ENCODE data around the gene PTPRM.

The PTPRM gene

DNA sequence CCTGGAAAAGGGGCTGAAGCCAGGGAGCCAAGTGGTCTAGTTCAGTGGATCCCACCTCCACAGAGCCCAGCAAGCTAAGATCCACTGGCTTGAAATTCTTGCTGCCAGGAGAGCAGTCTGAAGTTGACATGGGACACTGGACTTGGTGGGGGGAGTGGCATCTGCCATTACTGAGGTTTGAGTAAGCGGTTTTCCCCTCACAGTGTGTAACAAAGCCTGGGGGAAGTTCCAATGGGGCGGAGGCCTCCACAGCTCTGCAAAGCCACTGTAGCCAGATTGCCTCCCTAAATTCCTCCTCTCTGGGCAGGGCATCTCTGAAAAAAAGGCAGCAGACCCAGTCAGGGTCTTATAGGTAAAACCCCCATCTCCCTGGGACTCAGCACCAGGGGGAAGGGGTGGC is 144.4 kb downstream of the PTPRM start:
- H3K9me3 ChIP-seq (ENCODE audit: control insufficient read depth, insufficient read depth, low read length): no peaks in the 10 kb centered on the region
- H3K9ac ChIP-seq (ENCODE audit: low read depth, low read length): no peak overlapping the region
- H3K4me1 ChIP-seq (ENCODE audit: insufficient read depth, low read length): no peaks in the 10 kb centered on the region
- no peaks in the 10 kb centered on the region for H3K36me3 ChIP-seq (ENCODE audit: insufficient read depth, low read length)

DNA sequence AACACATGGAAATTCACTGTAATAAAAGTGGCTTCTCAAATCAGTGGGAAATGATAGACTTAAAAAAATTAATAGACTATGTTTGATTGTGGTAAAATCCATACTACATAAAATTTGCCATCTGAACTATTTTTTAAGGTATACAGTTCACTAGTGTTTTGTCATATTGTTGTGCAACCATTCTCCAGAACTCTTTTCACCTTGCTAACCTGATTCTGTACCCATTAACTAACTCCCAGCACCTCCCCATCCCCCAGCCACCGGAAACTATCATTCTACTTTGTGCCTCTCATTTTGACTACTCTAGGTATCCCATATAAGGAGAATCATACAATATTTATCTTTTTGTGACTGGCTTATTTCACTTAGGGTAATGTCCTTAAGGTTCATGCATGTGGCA is 153.3 kb downstream of the PTPRM start:
- peaks cover 23% of the 10 kb centered on the region for H3K4me1 ChIP-seq (ENCODE audit: insufficient read depth, low read length)
- no peaks in the 10 kb centered on the region for H3K36me3 ChIP-seq (ENCODE audit: insufficient read depth, low read length)
- H3K9me3 ChIP-seq (ENCODE audit: control insufficient read depth, insufficient read depth, low read length): peaks cover 7% of the 10 kb centered on the region
- H3K9ac ChIP-seq (ENCODE audit: low read depth, low read length): no peak overlapping the region

DNA sequence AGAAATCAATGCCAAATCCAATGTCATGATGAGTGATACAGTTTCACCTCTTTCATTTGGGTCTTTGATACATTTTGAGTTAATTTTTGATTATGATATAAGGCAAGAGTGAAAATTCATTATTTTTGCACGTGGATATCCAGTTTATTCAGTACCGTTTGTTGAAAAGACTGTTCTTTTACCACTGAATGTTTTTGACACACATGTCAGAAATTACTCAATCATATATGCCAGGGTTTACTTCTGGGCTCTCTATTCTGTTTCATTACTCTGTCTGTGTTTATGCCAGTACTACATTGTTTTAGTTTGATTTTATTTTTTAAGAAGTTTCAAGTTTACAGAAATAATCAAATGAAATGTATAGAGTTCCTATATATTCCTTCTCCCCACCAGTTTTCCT is 154.4 kb downstream of the PTPRM start:
- Histone ChIP-seq H3K9ac (ENCODE audit: low read depth, low read length) (no peak overlapping the region), H3K36me3 (ENCODE audit: insufficient read depth, low read length) (no peaks in the 10 kb centered on the region), H3K4me1 (ENCODE audit: insufficient read depth, low read length) (peaks cover 25% of the 10 kb centered on the region), H3K9me3 (ENCODE audit: control insufficient read depth, insufficient read depth, low read length) (peaks cover 7% of the 10 kb centered on the region)

DNA sequence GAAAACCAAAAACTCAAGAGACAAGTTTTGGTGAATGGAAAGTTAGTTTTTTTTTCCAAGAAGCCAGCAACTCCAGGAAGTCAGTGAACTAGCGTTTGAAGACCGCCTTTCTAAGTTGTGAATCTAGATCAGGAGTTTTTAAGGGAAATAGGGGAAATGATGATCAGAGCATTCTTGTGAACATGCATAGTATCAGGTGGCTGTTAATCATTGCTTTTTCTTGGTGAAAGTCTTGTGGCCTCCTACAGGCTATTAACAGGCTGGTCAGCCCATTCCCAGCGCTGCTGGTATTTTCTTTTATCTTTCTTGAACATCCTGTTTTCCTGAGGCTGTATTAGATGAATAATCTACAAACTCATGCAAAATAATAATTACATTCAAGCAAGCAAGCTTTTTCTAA is 155.8 kb downstream of the PTPRM start:
- Histone ChIP-seq H3K36me3 (ENCODE audit: insufficient read depth, low read length) (no peaks in the 10 kb centered on the region), H3K9ac (ENCODE audit: low read depth, low read length) (no peak overlapping the region), H3K9me3 (ENCODE audit: control insufficient read depth, insufficient read depth, low read length) (no peaks in the 10 kb centered on the region; the same call in 1 of the 2 replicates), H3K4me1 (ENCODE audit: insufficient read depth, low read length) (peaks cover 25% of the 10 kb centered on the region)

DNA sequence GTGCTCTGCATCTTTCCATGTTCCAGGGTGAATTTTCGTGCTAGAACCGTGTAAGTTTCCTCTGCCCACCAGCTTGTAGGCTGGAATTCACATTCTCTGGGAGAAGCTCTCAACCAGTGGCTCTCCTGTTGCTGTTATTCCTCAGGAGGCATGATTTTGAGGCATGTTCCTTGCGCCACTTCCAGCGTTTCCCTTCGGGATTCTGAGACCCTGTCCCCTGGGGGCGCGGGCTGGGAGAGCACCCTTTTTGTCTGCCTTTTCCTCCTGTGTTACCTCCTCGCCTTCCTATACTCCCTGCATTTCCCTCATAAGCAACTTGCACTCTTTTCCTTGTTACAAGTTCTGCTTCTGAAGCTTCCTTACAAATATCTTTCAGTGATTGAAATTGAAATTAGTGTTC is 156.4 kb downstream of the PTPRM start:
- Histone ChIP-seq H3K9ac (ENCODE audit: low read depth, low read length) (no peak overlapping the region), H3K9me3 (ENCODE audit: control insufficient read depth, insufficient read depth, low read length) (no peaks in the 10 kb centered on the region), H3K4me1 (ENCODE audit: insufficient read depth, low read length) (peaks cover 25% of the 10 kb centered on the region), H3K36me3 (ENCODE audit: insufficient read depth, low read length) (no peaks in the 10 kb centered on the region)

DNA sequence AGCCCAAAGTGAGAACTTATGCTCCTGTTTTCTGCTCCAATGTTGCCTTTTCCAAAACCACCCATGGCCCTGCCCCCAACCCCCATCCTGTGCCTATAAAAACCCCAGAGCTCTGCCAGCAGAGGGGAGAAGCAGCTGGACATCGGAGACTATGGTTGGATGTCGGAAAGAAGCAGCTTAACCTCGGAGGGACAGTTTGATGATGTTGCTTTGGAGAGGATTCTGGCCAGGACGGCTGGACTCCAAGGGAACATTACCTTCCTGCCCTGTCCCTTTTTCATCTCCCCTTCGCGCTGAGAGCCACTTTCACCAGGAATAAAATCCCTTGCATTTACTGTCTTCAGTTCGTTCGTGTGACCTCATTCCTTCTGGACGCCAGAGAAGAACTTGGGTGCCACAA is 158.4 kb downstream of the PTPRM start:
- H3K9me3 ChIP-seq (ENCODE audit: control insufficient read depth, insufficient read depth, low read length): no peaks in the 10 kb centered on the region
- H3K36me3 ChIP-seq (ENCODE audit: insufficient read depth, low read length): no peaks in the 10 kb centered on the region
- H3K4me1 ChIP-seq (ENCODE audit: insufficient read depth, low read length): peaks cover 25% of the 10 kb centered on the region
- H3K9ac ChIP-seq (ENCODE audit: low read depth, low read length): no peak overlapping the region

DNA sequence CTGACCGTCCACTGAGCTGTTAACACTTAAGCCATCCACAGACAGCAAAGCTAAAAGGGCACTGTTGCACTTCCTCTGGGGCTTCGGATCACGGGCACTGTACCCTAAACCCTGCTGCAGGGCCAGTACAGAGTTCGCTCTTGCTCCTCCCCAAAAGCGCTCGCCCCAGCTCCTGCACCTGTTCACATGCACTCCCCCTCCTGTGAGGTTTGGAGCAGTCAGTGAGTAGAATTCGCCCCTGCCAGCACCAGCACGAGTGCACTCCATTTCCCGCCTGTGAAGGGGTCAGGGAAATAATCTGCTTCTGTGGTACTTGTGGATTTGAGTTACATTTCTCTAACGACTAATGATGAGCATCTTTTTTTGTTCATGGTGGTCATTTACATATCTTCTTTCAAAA is 158.8 kb downstream of the PTPRM start:
- H3K9ac ChIP-seq (ENCODE audit: low read depth, low read length): no peak overlapping the region
- peaks cover 25% of the 10 kb centered on the region for H3K4me1 ChIP-seq (ENCODE audit: insufficient read depth, low read length)
- H3K36me3 ChIP-seq (ENCODE audit: insufficient read depth, low read length): no peaks in the 10 kb centered on the region
- H3K9me3 ChIP-seq (ENCODE audit: control insufficient read depth, insufficient read depth, low read length): no peaks in the 10 kb centered on the region

DNA sequence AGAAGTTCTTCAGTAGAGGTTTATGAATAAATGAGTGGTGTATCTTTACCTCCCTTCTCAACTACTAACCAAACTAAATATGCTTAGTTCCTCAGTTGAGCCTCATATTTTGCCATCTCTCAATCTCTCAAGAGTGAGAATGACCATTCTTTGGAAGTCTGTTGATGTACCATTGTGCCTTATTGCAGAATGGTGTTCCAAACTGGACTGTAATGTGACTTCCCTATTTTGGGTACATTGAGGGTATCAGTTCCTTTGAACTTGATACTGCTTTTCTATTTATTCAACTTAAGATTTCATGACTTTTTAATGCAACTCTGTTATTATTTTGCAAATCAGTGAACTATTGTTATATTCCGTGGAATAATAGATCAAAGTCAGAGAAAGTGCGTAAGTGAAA is 159.4 kb downstream of the PTPRM start:
- Histone ChIP-seq H3K36me3 (ENCODE audit: insufficient read depth, low read length) (no peaks in the 10 kb centered on the region), H3K4me1 (ENCODE audit: insufficient read depth, low read length) (peaks cover 25% of the 10 kb centered on the region), H3K9me3 (ENCODE audit: control insufficient read depth, insufficient read depth, low read length) (no peaks in the 10 kb centered on the region), H3K9ac (ENCODE audit: low read depth, low read length) (no peak overlapping the region)

DNA sequence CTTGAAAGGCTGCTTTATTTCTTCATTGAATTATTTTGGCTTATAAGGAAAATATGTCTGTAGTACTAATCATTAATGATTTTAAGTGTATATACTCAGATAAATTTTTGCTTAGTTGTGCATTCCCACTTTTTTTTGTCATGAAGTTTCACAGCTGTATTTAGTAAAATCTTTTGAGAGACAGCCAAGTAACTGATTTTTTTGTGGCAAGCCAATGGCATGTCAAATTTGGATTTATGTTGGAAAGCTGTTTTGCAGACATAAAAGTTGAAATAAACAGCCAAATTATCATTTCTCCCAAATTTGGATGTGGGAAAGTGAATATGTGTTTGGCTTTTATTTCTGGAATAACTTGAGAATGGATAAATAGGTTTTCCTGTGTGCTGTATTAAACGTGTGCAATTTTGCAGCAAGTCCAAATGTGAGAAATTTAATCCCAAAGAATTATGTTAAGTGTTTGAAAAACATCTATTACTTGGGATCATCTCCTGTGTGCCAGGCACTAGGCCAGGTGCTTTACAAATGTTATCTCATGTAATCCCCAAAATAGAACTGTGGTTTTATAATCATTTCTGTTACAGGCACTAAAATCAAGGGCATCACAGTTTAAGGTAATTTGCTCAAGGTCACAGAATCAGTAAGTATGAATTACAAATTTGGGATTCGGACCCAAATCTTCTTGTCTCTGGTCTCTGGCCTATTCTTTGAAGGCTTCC is 160.4 kb downstream of the PTPRM start:
- no peak overlapping the region for H3K9ac ChIP-seq (ENCODE audit: low read depth, low read length)
- peaks cover 25% of the 10 kb centered on the region for H3K4me1 ChIP-seq (ENCODE audit: insufficient read depth, low read length)
- H3K9me3 ChIP-seq (ENCODE audit: control insufficient read depth, insufficient read depth, low read length): no peaks in the 10 kb centered on the region; the same call in 1 of the 2 replicates
- no peaks in the 10 kb centered on the region for H3K36me3 ChIP-seq (ENCODE audit: insufficient read depth, low read length)

DNA sequence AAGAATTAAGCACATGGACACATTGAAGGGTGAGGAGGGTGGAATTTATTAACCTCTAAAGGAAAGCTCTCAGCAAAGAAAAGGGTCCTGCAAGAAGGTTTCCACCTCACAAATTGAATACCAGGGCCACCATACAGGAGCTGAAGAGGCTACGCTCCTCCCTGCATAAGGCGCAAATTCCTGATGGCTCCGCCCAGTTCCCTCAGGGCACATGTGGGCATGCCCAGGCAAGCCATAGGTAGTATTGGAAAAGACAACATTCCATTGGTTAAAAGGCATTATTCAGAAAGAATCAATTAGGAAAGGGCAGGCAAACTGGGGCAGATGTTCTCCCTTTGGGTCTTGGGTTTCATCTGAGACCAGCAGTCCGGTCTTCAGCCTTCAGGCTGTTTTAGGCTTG is 161.2 kb downstream of the PTPRM start:
- H3K9ac ChIP-seq (ENCODE audit: low read depth, low read length): no peak overlapping the region; the same call in 1 of the 2 replicates
- no peaks in the 10 kb centered on the region for H3K36me3 ChIP-seq (ENCODE audit: insufficient read depth, low read length)
- H3K9me3 ChIP-seq (ENCODE audit: control insufficient read depth, insufficient read depth, low read length): no peaks in the 10 kb centered on the region; the same call in 1 of the 2 replicates
- H3K4me1 ChIP-seq (ENCODE audit: insufficient read depth, low read length): peaks cover 18% of the 10 kb centered on the region

DNA sequence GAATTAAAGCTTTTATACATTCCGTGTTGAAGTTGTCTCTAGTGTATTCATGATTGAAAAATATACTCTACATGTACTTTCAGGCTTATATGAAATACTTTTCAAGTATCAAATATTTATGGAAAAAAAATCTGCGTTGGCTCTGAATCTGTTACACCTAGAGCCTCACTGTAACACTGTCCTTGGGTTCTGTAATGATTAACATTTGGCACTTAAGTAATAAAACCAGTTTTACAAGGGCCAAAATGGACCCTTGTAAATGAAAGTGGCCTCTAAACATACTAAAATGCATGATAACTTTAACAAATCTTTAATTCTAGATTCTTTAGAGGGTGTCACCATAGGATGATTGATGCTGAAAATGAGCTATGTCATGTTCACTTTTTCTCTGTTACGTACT is 162.8 kb downstream of the PTPRM start:
- Histone ChIP-seq H3K36me3 (ENCODE audit: insufficient read depth, low read length) (no peaks in the 10 kb centered on the region), H3K9me3 (ENCODE audit: control insufficient read depth, insufficient read depth, low read length) (no peaks in the 10 kb centered on the region; the same call in 1 of the 2 replicates), H3K4me1 (ENCODE audit: insufficient read depth, low read length) (peaks cover 8% of the 10 kb centered on the region), H3K9ac (ENCODE audit: low read depth, low read length) (no peak overlapping the region)

DNA sequence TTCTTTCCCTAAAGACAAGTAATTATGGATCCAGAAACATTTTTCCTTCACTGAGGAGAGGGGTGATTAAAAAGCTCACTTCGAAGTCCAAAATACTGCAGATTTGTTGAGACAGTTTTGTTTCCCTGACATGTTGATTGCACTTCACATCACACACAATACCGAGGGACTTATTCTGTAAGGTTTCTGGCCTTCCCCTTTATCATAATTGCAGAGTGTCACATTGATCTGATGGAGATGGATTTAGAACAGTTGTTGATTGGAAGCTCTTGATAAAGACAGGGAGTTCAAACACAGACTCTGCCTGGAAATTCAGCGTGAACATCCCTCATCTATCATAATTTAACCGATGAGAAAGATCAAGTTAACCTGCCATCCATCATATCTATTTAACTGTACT is 163.6 kb downstream of the PTPRM start:
- no peak overlapping the region for H3K9ac ChIP-seq (ENCODE audit: low read depth, low read length)
- H3K4me1 ChIP-seq (ENCODE audit: insufficient read depth, low read length): no peaks in the 10 kb centered on the region
- no peaks in the 10 kb centered on the region for H3K36me3 ChIP-seq (ENCODE audit: insufficient read depth, low read length)
- H3K9me3 ChIP-seq (ENCODE audit: control insufficient read depth, insufficient read depth, low read length): no peaks in the 10 kb centered on the region; the same call in 1 of the 2 replicates

DNA sequence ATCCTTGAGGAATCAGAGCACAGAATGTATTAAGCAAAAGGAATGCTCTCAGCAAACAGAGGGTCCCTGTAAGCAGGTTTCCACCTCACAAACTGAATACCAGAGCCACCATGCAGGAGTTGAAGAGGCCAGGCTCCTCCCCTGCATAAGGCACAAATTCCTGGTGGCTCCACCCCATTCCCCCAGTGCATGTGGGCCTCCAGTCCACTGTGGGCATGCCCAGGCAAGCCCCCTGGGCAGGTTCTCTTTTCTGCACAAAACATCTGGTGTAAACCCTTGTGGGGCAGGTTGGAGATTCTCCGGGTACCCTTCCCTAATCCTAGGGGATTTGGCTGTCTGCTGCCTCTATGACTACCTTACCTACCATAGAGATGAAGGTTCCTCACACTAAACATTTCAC is 166.5 kb downstream of the PTPRM start:
- H3K9me3 ChIP-seq (ENCODE audit: control insufficient read depth, insufficient read depth, low read length): no peaks in the 10 kb centered on the region; the same call in 1 of the 2 replicates
- no peak overlapping the region for H3K9ac ChIP-seq (ENCODE audit: low read depth, low read length)
- H3K36me3 ChIP-seq (ENCODE audit: insufficient read depth, low read length): no peaks in the 10 kb centered on the region
- H3K4me1 ChIP-seq (ENCODE audit: insufficient read depth, low read length): no peaks in the 10 kb centered on the region

DNA sequence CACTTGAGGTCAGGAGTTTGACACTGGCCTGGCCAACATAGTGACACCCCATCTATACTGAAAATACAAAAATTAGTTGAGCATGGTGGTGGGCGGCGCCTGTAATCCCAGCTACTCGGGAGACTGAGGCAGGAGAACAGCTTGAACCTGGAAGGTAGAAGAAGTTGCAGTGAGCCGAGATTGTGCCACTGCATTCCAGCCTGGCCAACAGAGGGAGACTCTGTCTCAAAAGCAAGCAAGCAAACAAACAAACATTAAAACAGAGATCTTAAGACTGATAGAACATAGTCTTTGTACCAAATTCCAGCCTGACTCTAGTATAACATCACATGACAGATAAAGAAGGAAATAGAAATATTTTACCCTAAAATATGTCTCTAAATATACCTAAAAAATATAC is 168.1 kb downstream of the PTPRM start:
- Histone ChIP-seq H3K9me3 (ENCODE audit: control insufficient read depth, insufficient read depth, low read length) (no peaks in the 10 kb centered on the region; the same call in 1 of the 2 replicates), H3K4me1 (ENCODE audit: insufficient read depth, low read length) (peaks cover 10% of the 10 kb centered on the region; the same call in 1 of the 2 replicates), H3K9ac (ENCODE audit: low read depth, low read length) (no peak overlapping the region), H3K36me3 (ENCODE audit: insufficient read depth, low read length) (no peaks in the 10 kb centered on the region)

DNA sequence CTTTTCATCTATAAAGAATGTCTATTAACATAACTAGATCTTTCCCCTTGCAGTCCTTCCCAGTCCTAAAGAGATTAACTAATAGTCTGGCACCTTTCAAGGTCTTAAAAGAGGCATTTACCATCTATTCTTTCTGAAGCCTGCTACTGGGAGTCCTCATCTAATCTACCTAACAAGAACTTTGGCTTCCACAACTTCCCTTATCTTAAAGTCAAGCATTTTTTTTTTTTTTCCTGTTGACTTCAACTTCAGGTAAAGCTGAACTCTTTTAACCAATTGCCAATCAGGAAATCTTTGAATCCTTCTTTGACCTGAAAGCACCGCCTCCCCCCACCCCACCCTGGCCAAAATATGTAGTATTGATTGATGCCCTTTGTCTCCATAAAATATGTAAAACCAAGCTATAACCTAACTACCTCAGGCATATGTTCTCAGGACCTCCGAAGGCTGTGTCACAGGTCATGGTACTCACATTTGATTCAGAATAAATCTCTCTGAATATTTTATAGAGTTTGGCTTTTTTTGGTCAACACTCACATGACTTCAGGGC is 168.6 kb downstream of the PTPRM start:
- H3K4me1 ChIP-seq (ENCODE audit: insufficient read depth, low read length): peaks cover 12% of the 10 kb centered on the region
- no peaks in the 10 kb centered on the region for H3K36me3 ChIP-seq (ENCODE audit: insufficient read depth, low read length)
- H3K9me3 ChIP-seq (ENCODE audit: control insufficient read depth, insufficient read depth, low read length): no peaks in the 10 kb centered on the region; the same call in 1 of the 2 replicates
- H3K9ac ChIP-seq (ENCODE audit: low read depth, low read length): no peak overlapping the region

Measured in ES-I3 (cell line).